Tibial artery (tissue), 4 donors: ENCODE measurements around the gene GLT1D1.

Experiments used
- DNase-seq, 2 donors: peaks; one replicate each; pipeline ENCODE4 v3.0.0-alpha.2; 2019
- H3K27ac ChIP-seq, 2 donors: fragments of 200-600 bp; sonication (generic) in 1 of 2; 1 replicate in 1 of 2; 2 replicates in 1 of 2; pipeline ENCODE4 v1.5.1; 2018 to 2019; ENCODE audit warnings: mild to moderate bottlenecking in 1 of 2
- H3K27me3 ChIP-seq, 2 donors: fragments of 200-600 bp; sonication (generic) in 1 of 2; one replicate each; pipeline versions ENCODE4 v1.5.1 to v1.6.0; 2016 to 2019
- H3K36me3 ChIP-seq, 3 donors: fragments of 200-600 bp; sonication (generic) in 2 of 3; one replicate each; pipeline ENCODE4 v1.5.1; 2016 to 2019; ENCODE audit warnings: mild to moderate bottlenecking in 2 of 3
- H3K4me1 ChIP-seq, 4 donors: fragments of 200-600 bp; sonication (generic) in 2 of 4; 1 replicate in 3 of 4; 2 replicates in 1 of 4; pipeline ENCODE4 v1.5.1; 2016 to 2019
- H3K4me3 ChIP-seq, 2 donors: fragments of 200-600 bp; sonication (generic) in 1 of 2; 1 replicate in 1 of 2; 2 replicates in 1 of 2; pipeline ENCODE4 v1.5.1; 2018 to 2019; ENCODE audit warnings: mild to moderate bottlenecking in 2 of 2
- H3K9me3 ChIP-seq, 3 donors: fragments of 200-600 bp; sonication (generic) in 1 of 3; one replicate each; pipeline ENCODE4 v1.5.1; 2016 to 2019
- intact Hi-C: fragments of 100-400 bp; cut with DNase I; formaldehyde crosslinking; loops from one replicate; pipeline ENCODE4 v1.15.0; 2023; ENCODE audit warnings: low total_unique reads
- TF ChIP-seq, protein P1 (sequence below), 2 experiments: fragments of 200-600 bp in 1 of 2; fragments of 450-650 bp in 1 of 2; IDR thresholded peaks; one replicate each; pipeline ENCODE4 v1.5.1; 2017 to 2019; ENCODE audit warnings: antibody characterized with exemption in 2 of 2, mild to moderate bottlenecking in 1 of 2, moderate library complexity in 1 of 2

Gene GLT1D1

GRCh38 chr12:128871516-128871892 is 18.2 kb downstream of the GLT1D1 start:
- no peaks in the 10 kb centered on the region for H3K4me1 ChIP-seq
- H3K27ac ChIP-seq: no peak overlapping the region
- H3K9me3 ChIP-seq: peaks cover 0 to 15% (median 6%) of the 10 kb centered on the region in 3 donors
- intact Hi-C loops: loop anchor here (10.0 kb wide), 1 partner anchor 87 kb away; no protein-coding TSS in a partner anchor
- TF ChIP-seq, protein P1, sequence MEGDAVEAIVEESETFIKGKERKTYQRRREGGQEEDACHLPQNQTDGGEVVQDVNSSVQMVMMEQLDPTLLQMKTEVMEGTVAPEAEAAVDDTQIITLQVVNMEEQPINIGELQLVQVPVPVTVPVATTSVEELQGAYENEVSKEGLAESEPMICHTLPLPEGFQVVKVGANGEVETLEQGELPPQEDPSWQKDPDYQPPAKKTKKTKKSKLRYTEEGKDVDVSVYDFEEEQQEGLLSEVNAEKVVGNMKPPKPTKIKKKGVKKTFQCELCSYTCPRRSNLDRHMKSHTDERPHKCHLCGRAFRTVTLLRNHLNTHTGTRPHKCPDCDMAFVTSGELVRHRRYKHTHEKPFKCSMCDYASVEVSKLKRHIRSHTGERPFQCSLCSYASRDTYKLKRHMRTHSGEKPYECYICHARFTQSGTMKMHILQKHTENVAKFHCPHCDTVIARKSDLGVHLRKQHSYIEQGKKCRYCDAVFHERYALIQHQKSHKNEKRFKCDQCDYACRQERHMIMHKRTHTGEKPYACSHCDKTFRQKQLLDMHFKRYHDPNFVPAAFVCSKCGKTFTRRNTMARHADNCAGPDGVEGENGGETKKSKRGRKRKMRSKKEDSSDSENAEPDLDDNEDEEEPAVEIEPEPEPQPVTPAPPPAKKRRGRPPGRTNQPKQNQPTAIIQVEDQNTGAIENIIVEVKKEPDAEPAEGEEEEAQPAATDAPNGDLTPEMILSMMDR (IDR thresholded peaks at IDR 0.05): no peak
- no peaks in the 10 kb centered on the region for H3K36me3 ChIP-seq
- DNase-seq: no peak
- no peaks in the 10 kb centered on the region for H3K27me3 ChIP-seq
- no peak overlapping the region for H3K4me3 ChIP-seq

GRCh38 chr12:128872303-128872702 is 19.0 kb downstream of the GLT1D1 start:
- H3K4me1 ChIP-seq: no peaks in the 10 kb centered on the region
- no peaks in the 10 kb centered on the region for H3K36me3 ChIP-seq
- H3K4me3 ChIP-seq: no peak overlapping the region
- no peak for DNase-seq
- peaks cover 0 to 17% (median 14%) of the 10 kb centered on the region in 3 donors for H3K9me3 ChIP-seq
- TF ChIP-seq, protein P1 (IDR thresholded peaks at IDR 0.05): no peak
- H3K27me3 ChIP-seq: no peaks in the 10 kb centered on the region
- intact Hi-C loops: loop anchor here (10.0 kb wide), 1 partner anchor 88 kb away; no protein-coding TSS in a partner anchor
- H3K27ac ChIP-seq: no peak overlapping the region

DNA sequence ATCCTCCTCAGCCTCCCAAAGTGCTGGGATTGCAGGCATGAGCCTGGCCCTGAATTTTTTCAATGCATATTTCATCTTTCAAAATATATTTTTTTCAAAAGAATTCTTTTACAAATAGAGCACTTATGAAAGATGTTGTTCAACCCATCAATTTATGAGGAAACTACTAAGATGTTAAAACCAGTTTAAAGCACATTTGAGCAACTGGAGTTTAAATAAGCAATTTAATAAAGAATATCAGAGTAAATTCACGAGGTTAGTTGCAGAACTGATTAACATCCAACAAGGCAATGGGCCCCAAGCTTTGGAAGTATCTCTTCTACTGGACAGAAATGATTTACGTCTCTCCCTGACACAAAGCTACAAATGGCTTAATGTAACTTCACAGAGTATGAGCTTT is 23.3 kb downstream of the GLT1D1 start:
- intact Hi-C loops: loop anchor here (10.0 kb wide), 1 partner anchor 92 kb away; no protein-coding TSS in a partner anchor
- Histone ChIP-seq H3K4me3 (no peak overlapping the region), H3K27ac (no peak overlapping the region), H3K9me3 (peaks cover 0 to 25% (median 23%) of the 10 kb centered on the region in 3 donors), H3K36me3 (no peaks in the 10 kb centered on the region), H3K27me3 (no peaks in the 10 kb centered on the region), H3K4me1 (no peaks in the 10 kb centered on the region)
- no peak for DNase-seq
- TF ChIP-seq, protein P1 (IDR thresholded peaks at IDR 0.05): no peak

DNA sequence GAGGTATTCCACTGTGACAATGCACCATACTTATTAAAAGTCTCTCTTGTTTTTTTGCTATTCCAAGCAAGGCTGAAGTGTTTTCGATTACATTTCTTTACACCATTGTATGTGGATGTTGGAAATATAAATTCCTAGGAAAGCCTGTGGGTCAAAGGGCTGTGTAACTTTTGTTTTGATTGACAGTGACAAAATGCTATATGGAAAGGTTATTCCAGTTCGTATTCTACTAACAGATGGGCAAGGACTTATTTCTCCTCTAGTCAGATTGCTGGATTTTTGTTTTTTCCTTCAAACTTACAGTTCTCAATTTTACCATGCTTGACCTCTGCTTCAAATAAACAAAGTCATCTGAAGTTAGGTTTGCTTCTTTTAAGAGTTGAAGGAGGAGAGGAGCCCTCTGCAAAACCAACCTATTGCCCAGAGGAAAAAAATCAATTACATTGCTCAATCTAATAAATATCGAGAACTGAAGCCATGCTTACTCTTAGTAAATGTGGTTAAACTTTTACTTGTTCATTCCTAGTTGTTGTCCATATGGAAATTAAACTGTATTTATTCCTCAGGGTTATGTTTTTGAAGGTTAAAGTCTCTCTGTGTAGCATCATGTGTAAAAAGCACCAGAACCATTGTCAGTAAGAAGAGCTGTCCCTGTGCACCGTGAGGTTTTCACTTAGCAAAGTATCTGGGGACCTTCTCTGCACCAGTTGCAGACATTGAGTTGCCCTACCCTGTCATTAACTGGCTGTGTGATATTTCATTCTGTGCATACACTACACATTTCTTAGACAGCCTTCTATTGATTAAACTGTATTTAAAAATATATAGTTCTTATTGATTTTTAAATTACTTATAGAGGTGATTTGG is 26.9 kb downstream of the GLT1D1 start:
- no peak for DNase-seq
- Histone ChIP-seq H3K9me3 (peaks cover 0 to 23% (median 22%) of the 10 kb centered on the region in 3 donors), H3K4me3 (no peak overlapping the region), H3K4me1 (no peaks in the 10 kb centered on the region), H3K36me3 (no peaks in the 10 kb centered on the region), H3K27ac (no peak overlapping the region), H3K27me3 (no peaks in the 10 kb centered on the region)
- intact Hi-C loops: loop anchor here (10.0 kb wide), 1 partner anchor 95 kb away; no protein-coding TSS in a partner anchor
- TF ChIP-seq, protein P1 (IDR thresholded peaks at IDR 0.05): no peak

DNA sequence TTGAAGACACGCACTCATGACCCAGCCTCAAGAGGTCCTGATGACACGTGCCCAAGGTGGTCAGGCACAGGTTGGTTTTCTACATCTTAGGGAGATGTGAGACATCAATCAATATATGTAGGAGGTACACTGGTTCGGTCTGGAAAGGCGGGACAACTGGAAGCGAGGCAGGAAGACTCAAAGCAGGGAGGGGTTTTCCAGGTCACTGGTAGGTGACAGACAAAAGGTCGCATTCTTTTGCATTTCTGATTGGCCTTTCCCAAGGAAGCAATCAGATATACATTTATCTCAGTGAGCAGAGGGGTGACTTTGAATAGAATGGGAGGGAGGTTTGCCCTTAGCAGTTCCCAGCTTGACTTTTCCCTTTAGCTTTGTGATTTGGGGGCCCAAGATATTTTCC is 38.6 kb downstream of the GLT1D1 start:
- TF ChIP-seq, protein P1 (IDR thresholded peaks at IDR 0.05): no peak
- Histone ChIP-seq H3K4me1 (no peaks in the 10 kb centered on the region), H3K4me3 (no peak overlapping the region), H3K36me3 (no peaks in the 10 kb centered on the region), H3K27me3 (no peaks in the 10 kb centered on the region), H3K27ac (no peak overlapping the region), H3K9me3 (no peaks in the 10 kb centered on the region)
- intact Hi-C loops: no loop called here
- DNase-seq: no peak
